SK-N-SH (cell line): Measurements from ENCODE around the gene MANSC4.

Experiments
- CTCF ChIP-seq: fragments of 200-600 bp; sonication (generic); IDR thresholded peaks from 2 replicates; pipeline ENCODE4 v1.6.1; 2017; ENCODE audit warnings: antibody characterized with exemption, mild to moderate bottlenecking, moderate library complexity
- EP300 ChIP-seq, 2 experiments: IDR thresholded peaks; 2 replicates each; pipeline versions ENCODE4 v1.4.0 to v1.6.1; 2012; ENCODE audit warnings: borderline replicate concordance in 1 of 2, low read depth in 1 of 2, low read length in 1 of 2
- EZH2phosphoT487 ChIP-seq: fragments of 200-600 bp; sonication (generic); IDR thresholded peaks from 2 replicates; pipeline ENCODE4 v1.6.1; 2017; ENCODE audit warnings: low read depth, mixed run types, mild to moderate bottlenecking, antibody characterized with exemption, moderate library complexity, borderline replicate concordance
- FOXM1 ChIP-seq: IDR thresholded peaks from 2 replicates; pipeline ENCODE4 v1.4.0; 2012; ENCODE audit warnings: low read depth, mild to moderate bottlenecking
- JUND ChIP-seq: IDR thresholded peaks from 2 replicates; pipeline ENCODE4 v1.4.0; 2012
- REST ChIP-seq: IDR thresholded peaks from 2 replicates; pipeline ENCODE4 v1.6.1; 2012; ENCODE audit warnings: mild to moderate bottlenecking, low read depth, low read length, moderate library complexity
- RFX5 ChIP-seq: IDR thresholded peaks from 2 replicates; pipeline ENCODE4 v1.6.1; 2012; ENCODE audit warnings: mild to moderate bottlenecking, improper control_type of control experiment, low read length
- TAF1 ChIP-seq: IDR thresholded peaks from 2 replicates; pipeline ENCODE4 v1.6.1; 2012; ENCODE audit warnings: low read depth, mild to moderate bottlenecking, low read length, moderate library complexity, borderline replicate concordance
- YY1 ChIP-seq: IDR thresholded peaks from 2 replicates; pipeline ENCODE4 v1.4.0; 2012; ENCODE audit warnings: low read depth, mild to moderate bottlenecking
- ZBTB33 ChIP-seq: IDR thresholded peaks from 2 replicates; pipeline ENCODE4 v1.4.0; 2012; ENCODE audit warnings: low read depth, borderline replicate concordance

- TF ChIP-seq REST = no peak
- no peak for TF ChIP-seq EZH2phosphoT487
- TF ChIP-seq JUND = no peak
- no peak for TF ChIP-seq CTCF
- no peak for TF ChIP-seq RFX5
- TF ChIP-seq EP300 (IDR thresholded peaks at IDR 0.05; ENCODE audit: borderline replicate concordance in 1 of 2, low read depth in 1 of 2, low read length in 1 of 2) = no peak
- TF ChIP-seq FOXM1 = no peak
- TF ChIP-seq TAF1 = no peak
- TF ChIP-seq YY1 = no peak
- no peak for TF ChIP-seq ZBTB33
Measured at GRCh38 chr12:27796128-27796527, 16.1 kb upstream of the MANSC4 start.
